Measurements from ENCODE around the gene ITPKC. TPM values are rescaled to one million over a fixed set of nuclear protein-coding genes. Genes with fewer than 3 reads are reported as not detected.
A peak's percentile ranks its signal among the peaks of the same experiment; 100 is the strongest.

The ITPKC gene
- total and polyA plus RNA-seq, 9 of the 15 experiments (the other 6 are each of a cell fraction or from before 2014, with no cell fraction given), result 0.08 to 9.3 (median 5.8) TPM

- TF ChIP-seq CTCFL (IDR thresholded peaks at IDR 0.05; ENCODE audit: borderline replicate concordance, insufficient read depth, low read depth, low read length, poor library complexity, severe bottlenecking) (peak; percentile 30), EGR1 (conservative IDR thresholded peaks at IDR 0.05) (peak; percentile 70; the same call in 1 of the 2 replicates), PHF20 (IDR thresholded peaks at IDR 0.05; ENCODE audit: partially characterized antibody) (no peak)
Measured at GRCh38 chr19:40714441-40715299, 2.2 kb upstream of the ITPKC start (continued).

DNA sequence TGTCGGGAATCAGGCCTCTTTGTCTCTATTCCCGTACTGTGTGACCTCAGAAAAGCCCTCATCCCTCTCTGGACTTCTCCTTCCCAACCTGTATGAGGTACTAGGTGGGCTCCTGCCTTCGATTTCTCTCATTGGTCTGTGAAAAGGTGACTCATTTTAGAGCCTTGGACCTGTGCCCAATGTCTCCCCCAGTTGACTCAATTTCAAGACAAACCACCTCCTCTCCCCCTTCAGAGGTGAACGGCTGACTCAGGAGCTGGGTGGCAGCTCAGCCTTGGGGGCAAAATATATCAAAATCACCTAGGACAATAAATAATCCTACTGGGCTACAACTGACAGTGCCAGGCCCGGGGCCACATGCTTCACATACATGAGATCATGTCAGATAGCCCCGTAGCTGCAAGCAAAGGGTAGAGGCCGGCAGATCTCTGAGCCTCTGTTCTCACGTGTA is 856 bp upstream of the ITPKC start:
- Histone ChIP-seq H3K9ac (ENCODE audit: insufficient read depth in 1 of 2, low read depth in 2 of 2, low read length in 2 of 2) (peak overlapping the region; percentile 79 to 90; a peak in 3 of 4 replicates), H3K79me2 (ENCODE audit: control insufficient read depth, insufficient read depth, low read length) (peaks cover 52% of the 10 kb centered on the region), H2AFZ (ENCODE audit: low read depth, low read length) (peak overlapping the region; percentile 78), H3K9me3 (replicated peaks; ENCODE audit: control insufficient read depth, insufficient read depth, low read depth, low read length) (no peaks in the 10 kb centered on the region), H4K20me1 (replicated peaks; ENCODE audit: control insufficient read depth, insufficient read depth, low read length) (no peaks in the 10 kb centered on the region), H3K4me1 (replicated peaks in 1 of 2; ENCODE audit: control insufficient read depth in 2 of 2, insufficient read depth in 2 of 2, low read length in 2 of 2) (peaks cover 21 to 55% of the 10 kb centered on the region in 2 experiments), H3K4me2 (ENCODE audit: insufficient read depth, low read length) (peak overlapping the region; percentile 93), H3K36me3 (ENCODE audit: control insufficient read depth, insufficient read depth, low read length) (peaks cover 11% of the 10 kb centered on the region; the same call in 2 of the 3 replicates), H3K27me3 (ENCODE audit: control insufficient read depth in 2 of 2, insufficient read depth in 2 of 2, low read length in 2 of 2) (no peaks in the 10 kb centered on the region), H3K4me3 (peak overlapping the region; percentile 62), H3K27ac (ENCODE audit: extremely low read depth, low read depth, low read length) (peak overlapping the region; percentile 80), H3K9me1 (ENCODE audit: control insufficient read depth, insufficient read depth, low read length) (no peaks in the 10 kb centered on the region)
- DNase-seq (ENCODE audit: extremely low read depth in 1 of 4, low spot score in 3 of 4), result peak; percentile 54 to 79 (median 54)
- no peak for ATAC-seq
- POLR2A ChIA-PET, result interaction anchor here (0.5 to 1.4 kb wide), 3 partner anchors 33 to 80 kb away, joined by 4 to 8 read pairs (median 5); partner anchors contain the start of genes ACTMAP and SNRPA
- WGBS (ENCODE audit: insufficient coverage, low coverage, missing lambda C conversion rate), result 1% methylated on average over 8 of the region's 8 CpGs
- CTCF ChIA-PET (ENCODE audit: low intra/inter-chr PET ratio), result no interaction called here
- no TSS peak for BruUV-seq (replicated peaks)
- intact Hi-C loops (cut with micrococcal nuclease) (loop anchor here (2.0 kb wide), 1 partner anchor 35 kb away; the partner anchor contains the start of genes ACTMAP and SNRPA), in situ Hi-C loops (cut with MboI) (no loop called here)
- FAIRE-seq, result peak; percentile 82
- TF ChIP-seq ZNF707 (CRISPR knock-in tag; conservative IDR thresholded peaks at IDR 0.05) (no peak), TRIM28 (IDR thresholded peaks at IDR 0.05) (no peak), JUND (IDR thresholded peaks at IDR 0.05; ENCODE audit: borderline replicate concordance, low read depth, low read length) (no peak), JUND (tag; IDR thresholded peaks at IDR 0.05; ENCODE audit: borderline replicate concordance, low read depth, low read length) (no peak), ATF3 (IDR thresholded peaks at IDR 0.05) (peak; percentile 86), ATF3 (CRISPR knock-in tag; conservative IDR thresholded peaks at IDR 0.05) (no peak), SP1 (CRISPR knock-in tag; IDR thresholded peaks at IDR 0.05) (no peak), BRCA1 (IDR thresholded peaks at IDR 0.05) (no peak), BRCA1 (CRISPR knock-in tag; IDR thresholded peaks at IDR 0.05) (no peak), ZFP36 (IDR thresholded peaks at IDR 0.05; ENCODE audit: low read depth, low read length, partially characterized antibody) (peak; percentile 52), TSHZ1 (CRISPR knock-in tag; IDR thresholded peaks at IDR 0.05) (no peak)
